GM19328 (cell line): ENCODE data around the gene ITPR3.

ENCODE experiments used
- ATAC-seq: cut with Tn5 transposase; IDR thresholded peaks from one replicate; pipeline ENCODE4 v1.9.1; 2021; ENCODE audit warnings: mild to moderate bottlenecking, moderate library complexity; ENCODE audit not compliant: unreplicated experiment

Gene ITPR3

DNA sequence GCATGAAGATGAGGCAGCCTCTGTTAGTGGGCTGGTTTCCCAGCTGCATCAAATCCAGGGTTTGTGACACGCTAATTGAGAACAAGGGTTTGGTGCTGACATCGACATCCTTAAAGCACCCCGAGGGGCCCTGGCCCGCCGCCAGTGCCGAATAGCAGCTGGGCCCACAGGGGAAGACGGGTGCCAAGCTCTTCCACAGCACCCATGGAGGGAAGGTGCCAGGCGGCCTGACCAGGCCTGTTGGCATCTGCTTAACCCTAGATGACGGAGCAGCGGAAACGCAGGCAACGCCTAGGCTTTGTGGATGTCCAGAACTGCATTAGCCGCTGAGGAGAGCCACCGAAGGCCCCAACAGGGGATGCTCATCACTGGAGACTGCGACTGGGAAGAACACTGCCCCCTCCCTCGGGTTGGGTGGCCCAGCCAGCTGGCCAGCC lies 74.3 kb downstream of the ITPR3 start:
- no peak for ATAC-seq

DNA sequence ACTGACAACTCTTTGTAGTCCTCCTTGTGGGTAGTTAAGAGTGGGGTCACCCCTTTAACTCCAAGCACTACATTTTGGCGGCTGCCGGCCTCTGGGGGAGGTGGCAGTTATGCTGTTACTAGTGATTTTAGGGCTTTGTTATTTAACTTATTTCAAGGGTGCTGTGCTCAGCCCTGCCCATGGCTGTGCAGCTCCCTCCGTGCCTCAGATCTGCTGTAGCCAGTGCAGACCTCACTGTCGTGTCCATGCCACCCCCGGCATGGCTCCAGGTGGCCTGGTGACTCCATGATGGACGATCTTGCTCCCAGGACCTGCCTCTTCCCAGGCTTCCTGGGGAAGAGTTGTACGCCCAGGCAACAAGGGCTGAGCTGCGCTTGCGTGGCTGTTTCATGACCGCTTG lies 75.0 kb downstream of the ITPR3 start:
- ATAC-seq: no peak

DNA sequence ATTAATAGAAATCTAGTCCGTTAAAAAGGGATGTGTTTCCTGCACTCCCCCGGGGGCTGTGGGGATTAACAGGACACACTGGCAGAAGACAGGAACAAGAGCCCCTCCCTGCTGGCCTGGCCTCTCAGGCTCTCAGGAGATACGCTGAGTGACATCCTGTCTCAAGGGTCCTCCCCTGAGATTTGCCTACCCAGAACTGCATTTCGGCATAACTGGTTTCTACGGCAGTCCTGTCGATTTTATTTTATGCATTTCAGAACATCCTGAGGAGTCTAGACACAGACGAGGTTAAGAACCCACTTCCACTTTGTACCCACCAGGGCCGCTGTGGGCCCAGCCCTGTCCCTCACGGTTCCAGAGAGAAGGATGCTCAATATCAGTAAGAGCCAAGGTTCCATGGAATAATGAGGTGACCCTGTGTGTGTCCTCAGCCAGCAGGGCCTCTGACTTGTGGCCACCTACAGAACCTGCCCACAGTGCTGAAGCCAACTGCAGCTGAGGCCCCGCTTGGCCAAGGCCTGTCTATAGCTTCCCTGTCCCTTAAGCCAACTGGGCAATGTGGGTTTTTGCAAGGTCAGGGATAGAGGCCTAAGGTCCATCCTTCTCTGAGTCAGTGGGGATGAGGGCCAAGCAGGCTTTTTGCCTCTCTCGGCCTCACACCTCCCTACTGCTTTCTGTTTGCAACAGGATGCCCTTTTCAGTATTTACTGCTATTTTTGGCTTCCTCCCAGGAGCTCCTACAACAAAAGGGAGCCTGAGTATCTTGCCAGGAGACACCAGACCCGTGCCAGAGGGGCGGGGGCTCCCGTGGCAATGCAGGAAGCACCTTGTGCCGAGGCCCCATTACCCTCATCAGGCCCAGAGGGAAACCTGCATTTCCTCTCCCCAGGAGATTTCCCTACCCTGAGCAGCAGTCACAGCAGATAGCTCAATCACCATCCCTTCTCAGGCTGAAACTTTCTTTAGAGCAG lies 75.7 kb downstream of the ITPR3 start:
- no peak for ATAC-seq

DNA sequence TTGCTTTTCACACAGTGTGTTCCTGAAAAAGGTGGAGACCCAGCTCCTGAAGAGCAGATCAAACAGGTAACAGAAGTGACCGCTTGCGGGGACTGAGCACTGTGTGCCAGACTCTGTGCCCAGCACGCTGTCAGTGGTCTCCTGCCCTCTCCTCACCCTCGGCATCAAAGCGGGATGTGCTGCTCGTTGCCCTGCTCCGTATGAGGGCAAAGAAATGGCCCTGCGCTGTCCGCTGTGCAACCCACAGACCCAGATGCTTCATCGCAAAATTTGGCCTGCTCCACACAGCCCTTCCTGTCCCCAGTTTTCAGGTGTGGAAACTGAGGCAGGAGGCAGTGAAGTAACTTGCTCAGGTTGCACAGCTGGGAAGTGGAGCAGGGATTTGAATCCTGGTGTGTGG lies 76.7 kb downstream of the ITPR3 start:
- no peak for ATAC-seq

DNA sequence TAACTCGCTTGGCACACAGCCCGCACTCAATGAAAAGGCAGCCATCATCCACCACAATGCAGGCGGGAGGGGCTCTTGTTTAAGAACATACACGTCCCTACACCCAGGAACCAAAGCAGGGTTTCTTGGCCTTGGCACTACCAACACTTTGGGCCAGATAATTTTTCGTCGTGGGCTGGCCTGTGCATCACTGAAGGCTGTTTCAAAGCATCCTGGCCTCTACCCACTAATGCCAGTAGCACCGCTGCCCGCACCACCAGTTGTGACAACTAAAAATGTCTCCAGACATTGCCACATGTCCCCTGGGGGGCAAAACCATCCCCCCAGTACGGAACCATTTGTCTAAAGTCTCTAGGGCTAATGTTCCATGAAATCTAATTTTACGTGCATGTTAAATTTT lies 77.4 kb downstream of the ITPR3 start:
- no peak for ATAC-seq

DNA sequence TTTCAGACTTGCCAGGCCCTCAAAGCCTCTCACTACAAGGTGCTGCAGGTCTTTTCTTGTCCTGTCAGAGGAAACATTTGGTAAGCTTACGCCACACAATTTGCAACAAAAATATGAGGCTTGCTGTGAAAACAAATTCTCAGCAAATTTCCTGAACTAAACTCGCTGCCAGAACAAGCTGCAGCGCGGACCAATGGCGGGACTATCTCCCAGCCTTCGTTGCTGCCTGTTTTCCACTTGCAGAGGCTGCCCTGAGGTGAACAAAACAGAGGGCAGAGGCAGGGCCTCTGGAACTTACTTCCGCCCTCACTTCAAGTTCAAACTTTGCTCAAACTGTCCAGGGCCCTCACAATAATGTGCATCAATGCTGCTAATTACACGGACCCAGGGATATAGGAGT lies 78.0 kb downstream of the ITPR3 start:
- no peak for ATAC-seq

DNA sequence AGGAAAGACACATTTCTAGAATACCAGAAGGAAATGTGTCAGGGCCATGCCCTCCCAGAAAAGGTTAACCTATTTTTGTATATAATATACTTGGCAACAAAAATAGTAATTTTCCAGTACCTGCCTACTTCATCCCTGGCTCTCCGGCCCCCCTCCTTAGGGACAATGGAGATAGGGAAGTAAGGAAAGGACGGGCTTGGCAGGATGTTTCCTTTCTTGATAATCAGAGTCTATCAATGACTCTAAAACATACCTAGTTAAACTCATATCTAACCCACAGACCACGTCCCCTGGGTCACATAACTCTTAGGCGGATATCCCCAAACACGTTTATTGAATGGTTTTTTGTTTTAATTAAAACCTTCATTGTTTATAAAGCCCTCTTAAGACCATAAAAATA lies 78.6 kb downstream of the ITPR3 start:
- ATAC-seq: no peak

DNA sequence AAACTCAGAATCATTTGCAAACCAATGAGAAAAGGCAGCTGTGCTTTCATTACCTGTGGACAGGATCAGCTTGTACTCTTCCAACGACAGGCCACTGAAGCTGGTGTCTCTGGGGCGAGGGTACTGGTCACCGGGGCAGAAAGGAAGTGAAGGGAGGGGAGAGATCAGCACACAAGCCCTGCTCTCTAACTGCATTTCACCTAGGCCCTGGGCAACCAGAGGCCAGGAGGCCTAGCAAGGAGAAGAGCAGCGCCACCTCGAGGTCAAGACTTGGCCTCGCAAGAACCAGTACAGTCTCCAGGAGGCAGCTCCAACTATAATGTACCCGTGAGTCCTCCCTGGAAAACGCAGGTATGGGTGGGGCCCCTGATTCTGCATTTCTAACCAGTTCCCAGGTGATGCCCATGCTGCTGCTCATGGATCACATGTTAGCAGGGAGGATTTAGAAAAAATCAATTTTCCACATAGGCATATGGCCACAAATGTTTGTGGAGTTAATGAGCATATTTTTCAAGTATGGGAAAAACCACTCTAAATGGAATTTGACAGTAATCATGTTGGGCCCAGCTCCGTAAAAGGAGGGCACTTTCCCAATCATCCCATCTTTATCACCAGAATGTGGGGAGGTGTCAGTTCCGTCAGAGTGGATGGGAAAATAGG lies 79.4 kb downstream of the ITPR3 start:
- ATAC-seq: no peak

DNA sequence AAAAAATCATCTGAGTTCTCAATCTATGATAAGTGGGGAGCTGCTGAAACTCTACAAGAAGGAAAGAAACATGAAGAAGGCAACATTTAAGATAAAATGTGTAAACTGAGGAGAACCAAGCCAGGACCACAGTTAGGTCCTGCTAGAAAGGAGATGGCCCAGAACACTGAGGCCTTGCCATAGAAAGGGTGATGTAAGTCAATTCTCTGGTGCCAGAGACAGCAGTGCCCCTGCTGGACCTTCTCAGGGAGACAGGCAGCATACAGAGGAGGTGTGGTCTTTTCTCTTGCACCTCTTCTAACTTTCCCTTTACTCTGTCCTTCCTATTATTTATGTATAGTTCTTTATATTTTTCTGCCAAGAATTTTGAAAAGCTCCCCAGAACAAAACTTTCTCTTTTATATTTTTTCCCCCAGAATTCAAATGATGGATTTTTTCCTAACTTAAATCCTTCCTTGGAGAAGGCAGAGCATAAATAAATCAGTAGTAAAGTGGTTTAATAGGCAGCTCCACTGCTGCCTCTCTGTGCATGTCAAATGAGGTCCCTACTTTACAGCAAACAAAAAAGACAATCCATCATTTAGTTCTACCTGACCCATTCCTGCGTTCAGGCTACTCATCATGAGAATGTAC lies 81.3 kb downstream of the ITPR3 start:
- no peak for ATAC-seq

DNA sequence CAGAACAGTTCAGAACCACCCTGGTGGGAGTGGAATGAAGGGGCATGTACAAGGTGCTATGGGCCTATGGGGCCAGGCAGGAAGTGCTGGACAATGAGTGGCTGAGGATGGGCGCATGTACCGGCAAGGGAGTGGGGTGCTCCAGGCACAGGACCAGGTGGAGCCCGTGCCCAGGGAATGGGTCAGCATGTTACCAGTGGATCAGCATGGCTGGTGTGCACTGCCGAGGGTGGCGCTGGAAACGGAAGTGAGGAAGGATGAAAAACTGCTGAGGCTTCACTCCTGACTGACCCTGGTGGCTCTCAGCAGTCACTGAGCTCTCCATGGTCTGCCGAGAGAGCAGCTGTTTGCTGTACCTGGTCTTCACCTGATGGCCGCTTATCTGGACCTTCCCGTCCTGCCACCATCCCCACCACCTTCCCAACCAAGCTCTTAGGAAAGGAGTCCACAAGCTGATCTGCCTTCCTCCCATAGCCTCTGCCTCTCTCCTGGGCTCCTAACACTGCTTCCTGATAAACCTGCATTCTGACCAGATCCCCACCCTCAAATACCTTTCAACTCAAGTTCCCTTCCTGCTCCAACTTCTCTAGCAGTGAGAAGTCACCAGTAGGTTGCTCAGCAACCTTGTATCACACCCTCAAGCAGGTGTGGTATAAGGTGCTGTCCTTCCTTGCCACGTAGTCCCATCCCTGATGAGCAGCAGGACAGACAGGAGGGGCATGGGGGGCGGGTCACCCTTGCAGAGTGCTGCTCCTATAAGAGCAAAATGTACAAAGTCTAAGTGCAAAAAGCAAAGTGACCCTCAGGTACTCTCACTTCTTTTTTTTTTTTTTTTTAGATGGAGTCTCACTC lies 83.3 kb downstream of the ITPR3 start:
- ATAC-seq: no peak

DNA sequence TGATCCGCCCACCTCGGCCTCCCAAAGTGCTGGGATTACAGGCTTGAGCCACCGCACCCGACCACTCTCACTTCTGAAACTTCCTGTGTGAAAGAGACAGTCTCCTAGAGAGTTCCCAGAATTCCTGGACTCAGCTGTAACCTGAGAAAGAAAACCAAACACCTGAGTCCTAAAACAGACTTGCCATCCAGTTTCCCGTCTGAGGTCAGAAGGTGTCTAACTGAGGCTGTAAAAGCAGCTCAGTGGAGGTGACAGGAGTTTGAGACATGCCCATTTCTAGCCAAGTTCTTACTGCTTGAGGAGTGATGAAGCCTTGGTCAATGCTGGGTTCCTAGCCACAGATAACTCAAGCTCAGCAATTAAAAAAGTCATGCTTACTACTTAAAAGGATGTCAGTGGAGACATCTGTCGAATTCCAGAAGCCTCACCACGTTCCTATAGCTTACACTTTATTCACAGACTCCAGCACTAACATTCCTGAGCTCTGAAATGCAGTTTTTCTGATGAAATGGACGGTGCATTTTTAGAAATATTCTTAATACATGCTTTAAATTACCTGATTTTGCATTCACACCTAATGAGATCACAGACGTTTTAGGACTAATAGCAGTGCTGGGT lies 84.3 kb downstream of the ITPR3 start:
- no peak for ATAC-seq

DNA sequence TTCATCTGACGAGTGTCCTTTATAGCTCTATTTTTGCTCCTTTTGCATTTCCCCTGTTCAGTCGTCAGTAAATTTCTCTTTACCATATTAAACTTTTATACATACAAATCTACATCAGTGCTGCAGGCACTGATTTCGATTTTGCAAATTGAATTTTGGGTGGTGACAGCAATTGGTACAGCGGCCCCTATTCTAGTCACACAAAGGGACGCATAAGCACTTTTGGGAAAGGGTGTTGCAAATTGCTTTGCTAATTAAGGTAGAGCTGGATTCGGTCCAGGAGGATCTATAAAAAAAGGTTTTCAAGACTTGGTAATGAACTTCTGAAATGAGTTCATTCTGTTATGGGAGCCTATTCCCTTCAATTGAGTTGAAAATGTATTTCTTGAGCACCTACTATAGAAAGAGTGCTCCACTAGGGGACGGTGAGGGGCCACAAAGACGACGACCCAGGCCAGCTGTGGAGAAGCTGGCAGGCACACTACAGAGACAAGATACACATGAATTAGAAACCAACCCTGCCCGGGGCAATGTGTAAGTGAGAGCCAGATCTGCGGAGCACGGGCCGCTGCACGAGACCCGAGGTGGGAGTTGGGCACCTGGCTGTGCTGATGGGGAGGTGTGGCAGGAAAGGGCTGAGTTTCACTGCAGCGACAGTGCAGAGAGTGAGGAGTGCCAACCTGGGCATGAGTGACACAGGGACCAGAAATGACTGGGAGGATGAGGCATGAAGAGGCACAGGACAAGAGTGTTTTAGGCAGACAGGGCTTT lies 85.0 kb downstream of the ITPR3 start:
- no peak for ATAC-seq

DNA sequence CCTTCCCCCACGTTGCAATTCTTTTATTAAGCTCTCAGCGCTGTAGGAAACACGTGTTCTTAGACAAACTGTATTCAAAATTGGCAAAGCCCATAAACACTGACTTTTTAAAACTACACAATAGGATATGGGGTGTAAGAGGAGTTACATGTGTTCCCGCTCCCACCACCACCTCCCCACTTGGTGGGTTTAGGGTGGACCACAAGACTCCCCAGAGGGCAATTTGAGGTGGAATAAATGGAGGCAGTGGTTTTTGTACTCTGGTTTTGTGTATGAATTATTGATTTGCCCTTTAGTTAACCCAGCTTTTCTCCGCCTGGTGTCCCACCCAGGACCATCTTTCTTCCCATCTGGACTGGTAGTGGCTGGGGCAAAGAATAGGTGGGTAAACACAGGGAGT lies 86.6 kb downstream of the ITPR3 start:
- no peak for ATAC-seq

DNA sequence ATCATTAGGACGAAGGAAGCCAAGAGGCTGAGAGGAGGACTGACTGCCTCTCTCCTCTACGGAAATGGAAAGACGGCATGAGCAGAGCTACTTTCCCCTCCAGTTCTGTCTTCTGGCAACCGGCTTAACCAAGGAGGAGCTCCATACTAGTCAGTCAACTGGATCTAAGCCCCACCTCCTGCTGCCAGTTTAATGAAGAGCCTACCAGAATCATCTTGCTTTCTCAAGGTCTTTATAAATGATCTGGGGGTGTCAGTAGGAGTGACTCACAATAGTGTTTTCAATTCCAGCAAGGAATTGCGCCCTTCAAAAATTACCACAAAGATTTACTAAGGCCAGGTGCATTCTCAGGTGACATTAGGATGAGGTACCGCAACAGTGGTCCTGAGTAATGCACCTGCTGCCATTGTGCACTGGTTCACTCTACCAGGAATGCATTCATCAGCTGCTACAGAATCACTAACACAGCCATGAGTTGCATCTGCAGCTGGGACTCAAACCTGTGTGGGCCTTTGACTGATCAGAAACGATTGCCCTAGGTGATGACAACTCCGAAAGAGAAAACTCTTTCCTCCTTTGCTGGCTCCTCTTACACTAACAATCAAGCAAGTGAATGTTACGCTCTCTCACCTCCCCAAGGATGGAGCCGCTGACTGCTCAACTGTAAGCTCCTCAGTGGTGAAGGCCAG lies 87.5 kb downstream of the ITPR3 start:
- ATAC-seq: no peak

DNA sequence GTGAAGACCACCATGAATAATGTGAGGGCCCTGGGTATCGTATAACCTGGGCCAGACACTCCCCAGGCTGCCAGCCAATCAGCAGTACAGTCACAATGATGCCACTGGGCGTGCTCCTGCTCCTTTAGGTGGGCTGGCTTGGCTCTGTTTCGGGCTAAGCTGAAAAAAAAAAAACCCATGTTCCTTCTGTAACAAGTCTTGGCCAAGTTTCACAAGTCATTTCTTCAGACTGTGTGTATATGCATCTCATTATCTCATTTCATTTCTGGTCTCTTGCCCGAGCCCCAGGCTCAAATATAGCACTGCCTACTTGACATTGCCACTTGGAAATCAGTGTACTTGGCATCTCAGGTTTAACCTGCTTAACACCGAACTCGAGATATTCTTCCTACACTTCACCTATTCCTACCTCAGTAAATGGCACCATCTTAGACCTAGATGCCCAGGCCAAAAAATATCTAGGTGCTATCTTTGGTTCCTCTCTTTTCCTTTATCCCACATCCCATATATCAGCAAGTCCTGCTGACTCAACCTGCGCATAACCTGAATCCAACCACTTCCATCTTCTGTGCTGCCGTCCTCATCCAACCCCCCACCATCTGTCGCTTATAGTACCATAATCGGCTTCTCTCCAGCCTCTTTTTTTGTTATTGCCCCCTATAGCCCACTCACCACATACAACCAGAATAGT lies 88.6 kb downstream of the ITPR3 start:
- ATAC-seq: no peak

DNA sequence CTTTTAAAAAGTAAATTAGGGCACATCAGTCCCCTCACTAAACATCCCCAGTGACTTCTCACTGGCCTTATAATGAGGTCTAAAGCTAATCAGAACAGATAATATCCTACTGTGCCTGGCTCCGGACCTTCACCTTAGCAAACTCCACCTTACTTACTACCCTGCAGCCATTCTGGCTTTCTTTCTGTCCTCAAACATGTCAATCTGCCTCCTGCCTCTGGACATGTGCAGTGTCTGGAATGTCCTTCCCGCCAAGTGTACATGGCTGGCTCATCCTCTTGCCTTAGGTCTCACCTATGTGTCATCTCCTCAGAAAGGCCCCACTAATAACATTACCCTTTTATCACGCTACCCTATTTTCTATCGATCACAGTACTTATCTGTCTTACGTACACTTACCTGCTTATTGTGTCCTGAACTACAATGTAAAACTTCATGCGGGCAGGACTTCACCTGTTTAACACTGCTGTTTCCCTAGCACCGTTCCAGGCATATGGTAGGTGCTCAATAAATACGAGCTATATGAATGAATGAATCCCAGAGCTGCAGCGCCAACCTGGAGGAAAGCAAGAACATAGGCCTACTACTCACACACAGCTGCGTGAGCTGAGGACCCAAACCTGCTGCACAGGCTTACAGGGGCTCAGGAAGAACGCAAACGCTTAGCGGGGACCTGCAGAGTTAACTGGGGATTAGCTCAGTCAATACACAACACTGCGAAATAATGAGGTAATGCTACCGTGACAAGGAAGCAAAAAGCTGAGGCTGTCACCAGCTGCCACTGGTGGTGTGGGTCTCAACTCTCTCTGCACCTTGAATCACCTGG lies 89.4 kb downstream of the ITPR3 start:
- no peak for ATAC-seq
